Keratinocyte (primary cell): ENCODE measurements around the gene CUX1.

ENCODE experiments used
- EZH2 ChIP-seq: IDR thresholded peaks from one replicate; pipeline ENCODE4 v1.6.1; 2012; ENCODE audit warnings: inconsistent platforms, mild to moderate bottlenecking, low read length, moderate library complexity
- TF ChIP-seq, protein P1 (sequence below), 3 experiments: IDR thresholded peaks in 1 of 3; conservative IDR thresholded peaks in 1 of 3; optimal IDR thresholded peaks in 1 of 3; 2 replicates in 2 of 3; 3 replicates in 1 of 3; pipeline versions ENCODE3 to v1.5.1; 2011; ENCODE audit warnings: low read length in 3 of 3, mild to moderate bottlenecking in 3 of 3, moderate library complexity in 2 of 3, control low read depth in 1 of 3, inconsistent platforms in 1 of 3; ENCODE audit not compliant: insufficient read depth in 2 of 3; ENCODE audit errors: extremely low read depth in 1 of 3

DNA sequence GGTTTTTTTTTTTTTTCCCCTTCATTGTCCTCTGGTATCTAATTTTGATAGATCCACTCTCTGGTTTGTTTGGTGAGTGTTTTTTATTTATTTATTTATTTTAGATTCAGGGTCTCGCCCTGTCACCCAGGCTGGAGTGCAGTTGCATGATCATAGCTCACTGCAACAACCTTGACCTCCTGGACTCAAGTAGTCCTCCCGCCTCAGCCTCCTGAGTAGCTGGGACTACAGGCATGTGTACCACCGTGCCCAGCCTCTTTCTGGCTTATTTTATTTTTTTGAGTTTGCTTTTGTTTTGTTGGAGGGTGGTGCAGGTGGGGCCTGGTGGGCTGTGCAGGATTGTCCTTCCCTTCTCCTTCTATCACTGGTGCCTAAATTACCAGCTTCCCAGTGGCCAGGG, 282.0 kb downstream of the CUX1 start:
- TF ChIP-seq, protein P1, sequence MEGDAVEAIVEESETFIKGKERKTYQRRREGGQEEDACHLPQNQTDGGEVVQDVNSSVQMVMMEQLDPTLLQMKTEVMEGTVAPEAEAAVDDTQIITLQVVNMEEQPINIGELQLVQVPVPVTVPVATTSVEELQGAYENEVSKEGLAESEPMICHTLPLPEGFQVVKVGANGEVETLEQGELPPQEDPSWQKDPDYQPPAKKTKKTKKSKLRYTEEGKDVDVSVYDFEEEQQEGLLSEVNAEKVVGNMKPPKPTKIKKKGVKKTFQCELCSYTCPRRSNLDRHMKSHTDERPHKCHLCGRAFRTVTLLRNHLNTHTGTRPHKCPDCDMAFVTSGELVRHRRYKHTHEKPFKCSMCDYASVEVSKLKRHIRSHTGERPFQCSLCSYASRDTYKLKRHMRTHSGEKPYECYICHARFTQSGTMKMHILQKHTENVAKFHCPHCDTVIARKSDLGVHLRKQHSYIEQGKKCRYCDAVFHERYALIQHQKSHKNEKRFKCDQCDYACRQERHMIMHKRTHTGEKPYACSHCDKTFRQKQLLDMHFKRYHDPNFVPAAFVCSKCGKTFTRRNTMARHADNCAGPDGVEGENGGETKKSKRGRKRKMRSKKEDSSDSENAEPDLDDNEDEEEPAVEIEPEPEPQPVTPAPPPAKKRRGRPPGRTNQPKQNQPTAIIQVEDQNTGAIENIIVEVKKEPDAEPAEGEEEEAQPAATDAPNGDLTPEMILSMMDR (optimal IDR thresholded peaks at IDR 0.05 in 1 of 3, IDR thresholded peaks at IDR 0.05 in 1 of 3, conservative IDR thresholded peaks at IDR 0.05 in 1 of 3; ENCODE audit: extremely low read depth in 1 of 3, insufficient read depth in 2 of 3, low read length in 3 of 3), result no peak
- no peak for TF ChIP-seq EZH2
